Neural cell (in vitro differentiated cells): ENCODE data around the gene NME8. TPM values are rescaled to one million over a fixed set of nuclear protein-coding genes. Genes with fewer than 3 reads are reported as not detected.

Experiments
- H2AFZ ChIP-seq: fragments of 200-600, 300-800 bp; sonication (generic), shearing (Covaris generic); 2 replicates; pipeline ENCODE4 v1.6.0; 2014; ENCODE audit warnings: low read depth, mild to moderate bottlenecking, antibody characterized with exemption, low read length, moderate library complexity
- H3F3A ChIP-seq: fragments of 200-600 bp; shearing (Covaris generic); 2 replicates; pipeline ENCODE4 v1.6.1; 2016; ENCODE audit warnings: mild to moderate bottlenecking, moderate library complexity, mixed read lengths, antibody characterized with exemption, low read length; ENCODE audit not compliant: insufficient read depth, poor library complexity, severe bottlenecking
- H3K27ac ChIP-seq: fragments of 200-600, 300-800 bp; sonication (generic), shearing (Covaris generic); 2 replicates; pipeline ENCODE4 v1.5.1; 2014; ENCODE audit warnings: mild to moderate bottlenecking, low read length, moderate library complexity
- H3K27me3 ChIP-seq: fragments of 300-800, 200-600 bp; sonication (generic), shearing (Covaris generic); 2 replicates; pipeline ENCODE4 v1.6.0; 2014; ENCODE audit warnings: mild to moderate bottlenecking, low read depth, low read length, moderate library complexity; ENCODE audit not compliant: insufficient read depth
- H3K36me3 ChIP-seq: fragments of 300-800, 200-600 bp; sonication (generic), shearing (Covaris generic); 2 replicates; pipeline ENCODE4 v1.5.1; 2014; ENCODE audit warnings: mild to moderate bottlenecking, antibody characterized with exemption, low read length, moderate library complexity; ENCODE audit not compliant: insufficient read depth
- H3K4me2 ChIP-seq: fragments of 300-800, 200-600 bp; sonication (generic), shearing (Covaris generic); 2 replicates; pipeline ENCODE4 v1.6.0; 2014; ENCODE audit warnings: mild to moderate bottlenecking, low read length
- H3K4me3 ChIP-seq: fragments of 300-800, 200-600 bp; sonication (generic), shearing (Covaris generic); 2 replicates; pipeline ENCODE4 v1.5.1; 2014; ENCODE audit warnings: mild to moderate bottlenecking, low read length, moderate library complexity
- H3K79me2 ChIP-seq: fragments of 200-600 bp; shearing (Covaris generic); replicated peaks from 2 replicates; pipeline ENCODE4 v1.6.0; 2014; ENCODE audit warnings: mild to moderate bottlenecking, low read length, moderate library complexity; ENCODE audit not compliant: insufficient read depth
- H3K9ac ChIP-seq: fragments of 300-800, 200-600 bp; sonication (generic), shearing (Covaris generic); 2 replicates; pipeline ENCODE4 v1.6.1; 2016; ENCODE audit warnings: mild to moderate bottlenecking, low read length, mixed read lengths
- H3K9me2 ChIP-seq: fragments of 200-600 bp; shearing (Covaris generic); 2 replicates; pipeline ENCODE4 v1.6.1; 2016; ENCODE audit warnings: mild to moderate bottlenecking, low read length, mixed read lengths; ENCODE audit not compliant: insufficient read depth
- H3K9me3 ChIP-seq: fragments of 200-600, 300-800 bp; sonication (generic), shearing (Covaris generic); 2 replicates; pipeline ENCODE4 v1.6.1; 2016; ENCODE audit warnings: mild to moderate bottlenecking, mixed run types, low read length, moderate library complexity, mixed read lengths
- H4K20me1 ChIP-seq: fragments of 200-600 bp; shearing (Covaris generic); 2 replicates; pipeline ENCODE4 v1.6.1; 2016; ENCODE audit warnings: mild to moderate bottlenecking, mixed run types; ENCODE audit not compliant: insufficient read depth
- EP300 ChIP-seq: fragments of 450-650 bp; conservative IDR thresholded peaks from 2 replicates; pipeline ENCODE4 v1.6.1; 2014; ENCODE audit warnings: antibody characterized with exemption, mild to moderate bottlenecking, moderate library complexity; ENCODE audit not compliant: poor library complexity, severe bottlenecking
- EZH2 ChIP-seq: fragments of 200-600, 300-800 bp; shearing (Covaris generic), sonication (generic); IDR thresholded peaks from 2 replicates; pipeline ENCODE4 v1.6.1; 2014; ENCODE audit warnings: antibody characterized with exemption, low read length, borderline replicate concordance, mild to moderate bottlenecking; ENCODE audit not compliant: insufficient read depth, poor library complexity, severe bottlenecking
- MXI1 ChIP-seq: fragments of 450-650 bp; conservative IDR thresholded peaks from 2 replicates; pipeline ENCODE4 v1.6.1; 2014; ENCODE audit warnings: antibody characterized with exemption, mild to moderate bottlenecking; ENCODE audit not compliant: poor library complexity, severe bottlenecking
- POLR2AphosphoS5 ChIP-seq: IDR thresholded peaks from 2 replicates; pipeline ENCODE4 v1.6.1; 2012
- RAD21 ChIP-seq: fragments of 450-650 bp; conservative IDR thresholded peaks from 2 replicates; pipeline ENCODE4 v1.6.1; 2014; ENCODE audit warnings: antibody characterized with exemption, mild to moderate bottlenecking, moderate library complexity
- SMC3 ChIP-seq: fragments of 450-650 bp; conservative IDR thresholded peaks from 2 replicates; pipeline ENCODE4 v1.6.1; 2014; ENCODE audit warnings: antibody characterized with exemption, mild to moderate bottlenecking, moderate library complexity; ENCODE audit not compliant: poor library complexity
- TAF1 ChIP-seq: IDR thresholded peaks from 2 replicates; pipeline ENCODE4 v1.6.1; 2012; ENCODE audit warnings: low read depth
- polyA plus RNA-seq: library from polyadenylated mRNA; depleted of rRNA; stranded (reverse); fragments of >200 nt; gene quantifications from 2 replicates; pipeline ENCODE4 v1.2.3, GENCODE V29; 2014
- TF ChIP-seq, protein P1 (sequence below): IDR thresholded peaks from 2 replicates; pipeline ENCODE4 v1.6.1; 2012; ENCODE audit warnings: borderline replicate concordance
- TF ChIP-seq, protein P2 (sequence below): fragments of 450-650 bp; IDR thresholded peaks from 2 replicates; pipeline ENCODE4 v1.5.1; 2014; ENCODE audit warnings: antibody characterized with exemption, mild to moderate bottlenecking, moderate library complexity; ENCODE audit not compliant: poor library complexity, severe bottlenecking

The NME8 gene
- polyA plus RNA-seq, 1 donor from 2014 or later: not detected

DNA sequence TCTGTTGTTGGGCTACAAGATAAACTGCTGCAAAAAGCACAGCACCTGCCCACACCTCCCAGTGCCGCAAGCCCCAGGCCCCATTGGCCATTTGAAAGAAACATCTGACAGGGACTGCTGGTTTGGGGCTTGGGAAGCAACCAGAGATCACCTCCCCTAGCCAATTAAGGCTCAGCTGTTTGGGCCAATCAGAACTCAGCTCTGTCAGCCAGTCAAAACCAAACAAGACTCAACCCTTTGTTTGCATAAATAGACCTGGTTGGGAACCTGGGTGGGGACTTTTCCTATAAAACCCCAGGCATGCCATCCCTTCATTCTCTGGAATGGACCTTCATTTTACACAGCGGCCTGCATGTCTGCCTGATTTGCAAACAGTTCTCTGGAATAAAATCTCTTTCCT is 17.2 kb upstream of the NME8 start:
- no peaks in the 10 kb centered on the region for H3K27me3 ChIP-seq
- H3F3A ChIP-seq: no peaks in the 10 kb centered on the region
- H3K9ac ChIP-seq: no peak overlapping the region
- no peak for TF ChIP-seq RAD21
- TF ChIP-seq, protein P1, sequence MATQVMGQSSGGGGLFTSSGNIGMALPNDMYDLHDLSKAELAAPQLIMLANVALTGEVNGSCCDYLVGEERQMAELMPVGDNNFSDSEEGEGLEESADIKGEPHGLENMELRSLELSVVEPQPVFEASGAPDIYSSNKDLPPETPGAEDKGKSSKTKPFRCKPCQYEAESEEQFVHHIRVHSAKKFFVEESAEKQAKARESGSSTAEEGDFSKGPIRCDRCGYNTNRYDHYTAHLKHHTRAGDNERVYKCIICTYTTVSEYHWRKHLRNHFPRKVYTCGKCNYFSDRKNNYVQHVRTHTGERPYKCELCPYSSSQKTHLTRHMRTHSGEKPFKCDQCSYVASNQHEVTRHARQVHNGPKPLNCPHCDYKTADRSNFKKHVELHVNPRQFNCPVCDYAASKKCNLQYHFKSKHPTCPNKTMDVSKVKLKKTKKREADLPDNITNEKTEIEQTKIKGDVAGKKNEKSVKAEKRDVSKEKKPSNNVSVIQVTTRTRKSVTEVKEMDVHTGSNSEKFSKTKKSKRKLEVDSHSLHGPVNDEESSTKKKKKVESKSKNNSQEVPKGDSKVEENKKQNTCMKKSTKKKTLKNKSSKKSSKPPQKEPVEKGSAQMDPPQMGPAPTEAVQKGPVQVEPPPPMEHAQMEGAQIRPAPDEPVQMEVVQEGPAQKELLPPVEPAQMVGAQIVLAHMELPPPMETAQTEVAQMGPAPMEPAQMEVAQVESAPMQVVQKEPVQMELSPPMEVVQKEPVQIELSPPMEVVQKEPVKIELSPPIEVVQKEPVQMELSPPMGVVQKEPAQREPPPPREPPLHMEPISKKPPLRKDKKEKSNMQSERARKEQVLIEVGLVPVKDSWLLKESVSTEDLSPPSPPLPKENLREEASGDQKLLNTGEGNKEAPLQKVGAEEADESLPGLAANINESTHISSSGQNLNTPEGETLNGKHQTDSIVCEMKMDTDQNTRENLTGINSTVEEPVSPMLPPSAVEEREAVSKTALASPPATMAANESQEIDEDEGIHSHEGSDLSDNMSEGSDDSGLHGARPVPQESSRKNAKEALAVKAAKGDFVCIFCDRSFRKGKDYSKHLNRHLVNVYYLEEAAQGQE: no peak
- TF ChIP-seq MXI1: no peak
- TF ChIP-seq TAF1: no peak
- H3K36me3 ChIP-seq: no peaks in the 10 kb centered on the region
- H3K79me2 ChIP-seq: no peaks in the 10 kb centered on the region
- H4K20me1 ChIP-seq: no peaks in the 10 kb centered on the region
- H2AFZ ChIP-seq: no peak overlapping the region
- no peak overlapping the region for H3K4me3 ChIP-seq
- no peak overlapping the region for H3K4me2 ChIP-seq
- no peaks in the 10 kb centered on the region for H3K9me2 ChIP-seq
- no peaks in the 10 kb centered on the region for H3K9me3 ChIP-seq
- no peak overlapping the region for H3K27ac ChIP-seq

DNA sequence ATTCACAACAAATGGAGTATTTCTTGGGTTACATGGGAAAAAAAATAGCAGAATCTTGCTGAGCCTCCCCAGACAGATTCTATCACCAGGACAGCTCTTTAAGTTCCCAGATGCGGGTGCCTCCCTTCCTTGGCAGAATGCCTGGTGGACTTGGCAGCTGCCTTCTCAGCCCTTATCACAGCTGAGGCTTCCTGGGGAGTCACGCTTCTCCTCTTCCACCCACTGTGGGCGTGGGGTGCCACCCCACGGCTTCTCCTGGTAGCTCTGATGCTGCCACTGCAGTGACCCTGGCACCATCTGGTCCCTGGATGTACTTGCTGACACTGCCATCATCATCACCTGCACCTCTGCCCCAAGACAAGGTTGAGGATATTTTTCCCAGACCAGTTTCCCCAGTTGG is 16.2 kb upstream of the NME8 start:
- no peak for TF ChIP-seq MXI1
- no peak for TF ChIP-seq EZH2
- TF ChIP-seq, protein P1: no peak
- TF ChIP-seq, protein P2, sequence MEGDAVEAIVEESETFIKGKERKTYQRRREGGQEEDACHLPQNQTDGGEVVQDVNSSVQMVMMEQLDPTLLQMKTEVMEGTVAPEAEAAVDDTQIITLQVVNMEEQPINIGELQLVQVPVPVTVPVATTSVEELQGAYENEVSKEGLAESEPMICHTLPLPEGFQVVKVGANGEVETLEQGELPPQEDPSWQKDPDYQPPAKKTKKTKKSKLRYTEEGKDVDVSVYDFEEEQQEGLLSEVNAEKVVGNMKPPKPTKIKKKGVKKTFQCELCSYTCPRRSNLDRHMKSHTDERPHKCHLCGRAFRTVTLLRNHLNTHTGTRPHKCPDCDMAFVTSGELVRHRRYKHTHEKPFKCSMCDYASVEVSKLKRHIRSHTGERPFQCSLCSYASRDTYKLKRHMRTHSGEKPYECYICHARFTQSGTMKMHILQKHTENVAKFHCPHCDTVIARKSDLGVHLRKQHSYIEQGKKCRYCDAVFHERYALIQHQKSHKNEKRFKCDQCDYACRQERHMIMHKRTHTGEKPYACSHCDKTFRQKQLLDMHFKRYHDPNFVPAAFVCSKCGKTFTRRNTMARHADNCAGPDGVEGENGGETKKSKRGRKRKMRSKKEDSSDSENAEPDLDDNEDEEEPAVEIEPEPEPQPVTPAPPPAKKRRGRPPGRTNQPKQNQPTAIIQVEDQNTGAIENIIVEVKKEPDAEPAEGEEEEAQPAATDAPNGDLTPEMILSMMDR: no peak
- TF ChIP-seq RAD21: no peak
- TF ChIP-seq TAF1: no peak
- TF ChIP-seq EP300: no peak
- no peak for TF ChIP-seq SMC3
- no peak for TF ChIP-seq POLR2AphosphoS5
- Histone ChIP-seq H3K27ac (no peak overlapping the region), H3K9me3 (no peaks in the 10 kb centered on the region), H3K4me2 (no peak overlapping the region), H2AFZ (no peak overlapping the region), H3K4me3 (no peak overlapping the region), H3K9me2 (no peaks in the 10 kb centered on the region), H4K20me1 (no peaks in the 10 kb centered on the region), H3K9ac (no peak overlapping the region), H3F3A (no peaks in the 10 kb centered on the region), H3K79me2 (no peaks in the 10 kb centered on the region), H3K27me3 (no peaks in the 10 kb centered on the region), H3K36me3 (no peaks in the 10 kb centered on the region)
